K562 (cell line): ENCODE data around the gene OGDH. TPM values are rescaled to one million over a fixed set of nuclear protein-coding genes. Genes with fewer than 3 reads are reported as not detected.

ENCODE experiments used
- CHD1 ChIP-seq: fragments of 200-600 bp; sonication (generic); IDR thresholded peaks from one replicate; pipeline ENCODE4 v1.6.1; 2012; ENCODE audit warnings: mild to moderate bottlenecking, moderate library complexity, low read length, inconsistent platforms
- CHD2 ChIP-seq: IDR thresholded peaks from 2 replicates; pipeline ENCODE4 v1.6.1; 2011; ENCODE audit warnings: low read depth, low read length
- DACH1 ChIP-seq: fragments of 450-650 bp; IDR thresholded peaks from 2 replicates; pipeline ENCODE4 v1.6.1; 2018; ENCODE audit not compliant: partially characterized antibody
- E2F6 ChIP-seq, 2 experiments: IDR thresholded peaks; 2 replicates each; pipeline ENCODE4 v1.6.1; 2011; ENCODE audit warnings: borderline replicate concordance in 1 of 2, control low read depth in 1 of 2, low read depth in 1 of 2, low read length in 1 of 2, mild to moderate bottlenecking in 1 of 2, mixed read lengths in 1 of 2, moderate library complexity in 1 of 2; ENCODE audit not compliant: insufficient read depth in 1 of 2, insufficient read length in 1 of 2, poor library complexity in 1 of 2, severe bottlenecking in 1 of 2; ENCODE audit errors: extremely low read depth in 1 of 2
- ERF ChIP-seq: fragments of 450-650 bp; formaldehyde crosslinking; IDR thresholded peaks from 2 replicates; pipeline ENCODE4 v1.4.0; 2020; ENCODE audit warnings: mild to moderate bottlenecking, mixed read lengths
- ETS1 ChIP-seq: conservative IDR thresholded peaks from 2 replicates; pipeline ENCODE4 v1.6.1; 2011; ENCODE audit warnings: low read depth, mild to moderate bottlenecking, low read length; ENCODE audit not compliant: control insufficient read depth
- KDM5B ChIP-seq: fragments of 200-600 bp; sonication (generic); IDR thresholded peaks from 2 replicates; pipeline ENCODE4 v1.6.1; 2012; ENCODE audit warnings: low read depth, mild to moderate bottlenecking, moderate library complexity, low read length, control low read depth, inconsistent platforms; ENCODE audit not compliant: insufficient replicate concordance
- POLR2A ChIP-seq: fragments of 450-650 bp; conservative IDR thresholded peaks from 2 replicates; pipeline ENCODE4 v1.6.1; 2016
- RBM25 ChIP-seq: fragments of 200-400 bp; formaldehyde crosslinking; IDR thresholded peaks from 2 replicates; pipeline ENCODE4 v1.6.1; 2018; ENCODE audit warnings: low read length, low read depth, moderate library complexity; ENCODE audit not compliant: severe bottlenecking
- SAFB ChIP-seq: fragments of 200-400 bp; formaldehyde crosslinking; IDR thresholded peaks from 2 replicates; pipeline ENCODE4 v1.6.1; 2017; ENCODE audit warnings: low read depth, low read length, borderline replicate concordance
- TAF7 ChIP-seq: fragments of 450-650 bp; IDR thresholded peaks from 2 replicates; pipeline ENCODE4 v1.6.1; 2016; ENCODE audit warnings: missing genetic modification characterization, missing compliant biosample characterization
- TARDBP ChIP-seq: fragments of 450-650 bp; IDR thresholded peaks from 2 replicates; pipeline ENCODE4 v1.6.1; 2016
- TBP ChIP-seq: optimal IDR thresholded peaks from 2 replicates; pipeline ENCODE3; 2011; ENCODE audit warnings: low read depth, low read length, improper control_type of control experiment
- TEAD1 ChIP-seq, 2 experiments: fragments of 450-650 bp in 1 of 2; sonication (generic) in 1 of 2; formaldehyde crosslinking; IDR thresholded peaks; 2 replicates each; pipeline versions ENCODE4 v1.4.0 to v1.8.0; 2020 to 2022; ENCODE audit warnings: mild to moderate bottlenecking in 2 of 2, missing genetic modification reagents in 1 of 2
- YY1 ChIP-seq, 3 experiments: IDR thresholded peaks; 2 replicates each; pipeline ENCODE4 v1.6.1; 2011; ENCODE audit warnings: low read length in 2 of 3, mild to moderate bottlenecking in 2 of 3, moderate library complexity in 2 of 3, borderline replicate concordance in 1 of 3, control low read depth in 1 of 3, low read depth in 1 of 3; ENCODE audit not compliant: insufficient read depth in 3 of 3, insufficient replicate concordance in 2 of 3, control insufficient read depth in 1 of 3, insufficient read length in 1 of 3; ENCODE audit errors: extremely low read depth in 1 of 3
- ZNF263 ChIP-seq: sonication (generic); formaldehyde crosslinking; IDR thresholded peaks from 2 replicates; pipeline ENCODE4 v1.8.0; 2022; ENCODE audit warnings: mild to moderate bottlenecking, missing genetic modification reagents, borderline replicate concordance
- ZNF316 ChIP-seq: fragments of 450-650 bp; IDR thresholded peaks from 2 replicates; pipeline ENCODE4 v1.6.1; 2016
- ZNF740 ChIP-seq, 3 experiments: fragments of 200-800 bp in 1 of 3; sonication (Bioruptor generic) in 1 of 3; sonication (generic) in 1 of 3; formaldehyde crosslinking in 1 of 3; IDR thresholded peaks; 2 replicates each; pipeline versions ENCODE4 v1.6.1 to v1.8.0; 2016 to 2022; ENCODE audit warnings: mild to moderate bottlenecking in 2 of 3, missing compliant biosample characterization in 2 of 3, missing genetic modification characterization in 2 of 3, missing genetic modification reagents in 1 of 3
- polyA plus RNA-seq, 8 experiments: library from polyadenylated mRNA; depleted of rRNA in 4 of 8; stranded (reverse) in 5 of 8; unstranded in 3 of 8; fragments of >200 nt; fragmentation: Nextera tagmentation in 2 of 8; fragmentation: Illumina TruSeq in 1 of 8; extraction: Ambion mirVana in 2 of 8; extraction: Trizol in 1 of 8; gene quantifications; 2 replicates each; pipeline versions ENCODE4 v1.2.1 to v1.2.3, GENCODE V29; 2011 to 2014; ENCODE audit warnings: inconsistent platforms in 1 of 8, missing spikeins in 1 of 8
- total RNA-seq, 7 experiments: library from RNA; depleted of rRNA in 6 of 7; stranded (reverse); fragments of >200 nt in 6 of 7; fragmentation: Illumina TruSeq in 2 of 7; extraction: Trizol in 2 of 7; gene quantifications; 2 replicates each; pipeline versions ENCODE4 v1.2.1 to v1.2.3, GENCODE V29; 2011 to 2021; ENCODE audit warnings: low replicate concordance in 1 of 7
- TF ChIP-seq, protein P1 (sequence below): sonication (generic); formaldehyde crosslinking; IDR thresholded peaks from 2 replicates; pipeline ENCODE4 v1.8.1; 2023; ENCODE audit warnings: mild to moderate bottlenecking, missing genetic modification reagents, moderate library complexity

The OGDH gene
- total and polyA plus RNA-seq, 9 of the 15 experiments (the other 6 are each of a cell fraction or from before 2014, with no cell fraction given), result 3.1 to 80.3 (median 23.5) TPM

- TF ChIP-seq E2F6 (IDR thresholded peaks at IDR 0.05; ENCODE audit: borderline replicate concordance in 1 of 2, extremely low read depth in 1 of 2, insufficient read depth in 1 of 2, insufficient read length in 1 of 2, low read depth in 1 of 2, low read length in 1 of 2, poor library complexity in 1 of 2, severe bottlenecking in 1 of 2) (peak; percentile 64 to 75), CHD2 (0 out of 2 replicates have a peak, but pooled peaks have one; percentile 44), ZNF316 (peak; percentile 84), CHD1 (peak; percentile 70), TEAD1 (CRISPR knock-in tag; IDR thresholded peaks at IDR 0.05) (0 out of 4 replicates have a peak, but pooled peaks of 1 of the 2 experiments have one; percentile 26), YY1 (IDR thresholded peaks at IDR 0.05; ENCODE audit: borderline replicate concordance in 1 of 3, control insufficient read depth in 1 of 3, extremely low read depth in 1 of 3, insufficient read depth in 3 of 3, insufficient read length in 1 of 3, insufficient replicate concordance in 2 of 3, low read depth in 1 of 3, low read length in 2 of 3) (peak in 2 of 3 experiments; percentile 51 to 71), ZNF740 (CRISPR knock-in tag; IDR thresholded peaks at IDR 0.05) (0 out of 2 replicates have a peak, but pooled peaks have one; percentile 27), ZNF740 (tag; IDR thresholded peaks at IDR 0.05) (no peak), KDM5B (peak; percentile 83), DACH1 (no peak), SAFB (peak; percentile 40; the same call in 1 of the 2 replicates), RBM25 (no peak), ERF (peak; percentile 41; the same call in 1 of the 2 replicates), ETS1 (no peak), TARDBP (no peak), TBP (peak; percentile 68), ZNF263 (0 out of 2 replicates have a peak, but pooled peaks have one; percentile 65), POLR2A (peak; percentile 90), TAF7 (tag) (0 out of 2 replicates have a peak, but pooled peaks have one; percentile 34)
- TF ChIP-seq, protein P1, sequence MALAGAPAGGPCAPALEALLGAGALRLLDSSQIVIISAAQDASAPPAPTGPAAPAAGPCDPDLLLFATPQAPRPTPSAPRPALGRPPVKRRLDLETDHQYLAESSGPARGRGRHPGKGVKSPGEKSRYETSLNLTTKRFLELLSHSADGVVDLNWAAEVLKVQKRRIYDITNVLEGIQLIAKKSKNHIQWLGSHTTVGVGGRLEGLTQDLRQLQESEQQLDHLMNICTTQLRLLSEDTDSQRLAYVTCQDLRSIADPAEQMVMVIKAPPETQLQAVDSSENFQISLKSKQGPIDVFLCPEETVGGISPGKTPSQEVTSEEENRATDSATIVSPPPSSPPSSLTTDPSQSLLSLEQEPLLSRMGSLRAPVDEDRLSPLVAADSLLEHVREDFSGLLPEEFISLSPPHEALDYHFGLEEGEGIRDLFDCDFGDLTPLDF (CRISPR knock-in tag), result peak; percentile 85; the same call in 1 of the 2 replicates
These were observed 24.4 kb upstream of the OGDH start, which contains the start of gene TMED4 (continued) for GRCh38 chr7:44581879-44582603.
